GM12865 (cell line): ENCODE data around the gene SLC39A1.

Source experiments
- DNase-seq: peaks from one replicate; pipeline ENCODE4 v3.0.0; 2010; ENCODE audit warnings: low read depth
- H3K4me3 ChIP-seq: 2 replicates; pipeline ENCODE4 v1.5.1; 2011; ENCODE audit warnings: mild to moderate bottlenecking, low read depth, low read length, control low read depth
- CTCF ChIP-seq: IDR thresholded peaks from 2 replicates; pipeline ENCODE4 v1.5.1; 2011; ENCODE audit warnings: low read length, control low read depth, low read depth, inconsistent platforms; ENCODE audit not compliant: insufficient read depth; ENCODE audit errors: missing control alignments

Gene SLC39A1

GRCh38 chr1:153937331-153937730, 26.0 kb downstream of the SLC39A1 start:
- H3K4me3 ChIP-seq: no peak overlapping the region
- DNase-seq: no peak
- no peak for TF ChIP-seq CTCF

- TF ChIP-seq CTCF: no peak
- no peak for DNase-seq
- no peak overlapping the region for H3K4me3 ChIP-seq
These were observed 27.1 kb downstream of the SLC39A1 start for GRCh38 chr1:153936011-153936802.

GRCh38 chr1:153934746-153935145, 28.6 kb downstream of the SLC39A1 start:
- H3K4me3 ChIP-seq: no peak overlapping the region
- no peak for TF ChIP-seq CTCF
- DNase-seq: no peak

GRCh38 chr1:153933955-153934354, 29.4 kb downstream of the SLC39A1 start:
- no peak for TF ChIP-seq CTCF
- DNase-seq: no peak
- no peak overlapping the region for H3K4me3 ChIP-seq

GRCh38 chr1:153933430-153933829, 29.9 kb downstream of the SLC39A1 start:
- no peak for TF ChIP-seq CTCF
- DNase-seq: no peak
- no peak overlapping the region for H3K4me3 ChIP-seq

- no peak for DNase-seq
- no peak for TF ChIP-seq CTCF
- no peak overlapping the region for H3K4me3 ChIP-seq
These were observed 30.9 kb downstream of the SLC39A1 start for GRCh38 chr1:153932156-153933131.
